Esophagus squamous epithelium (tissue), 5 donors: ENCODE data around the gene DNAJC15. TPM values are rescaled to one million over a fixed set of nuclear protein-coding genes. Genes with fewer than 3 reads are reported as not detected.

Experiments used
- DNase-seq: peaks from one replicate; lab custom pipeline; 2025; lab: John Stamatoyannopoulos, UW
- H3K27ac ChIP-seq, 4 donors: fragments of 200-600 bp; sonication (generic); one replicate each; pipeline ENCODE4 v1.5.1; 2016 to 2019; ENCODE audit warnings: mild to moderate bottlenecking in 1 of 4
- H3K27me3 ChIP-seq, 4 donors: fragments of 200-600 bp; sonication (generic); 1 replicate in 3 of 4; 2 replicates in 1 of 4; pipeline versions ENCODE4 v1.5.1 to v1.6.0; 2017 to 2021; ENCODE audit warnings: antibody characterized with exemption in 1 of 4
- H3K36me3 ChIP-seq, 3 donors: fragments of 200-600 bp; sonication (generic); one replicate each; pipeline ENCODE4 v1.5.1; 2016 to 2019
- H3K4me1 ChIP-seq, 3 donors: fragments of 200-600 bp; sonication (generic); one replicate each; pipeline ENCODE4 v1.5.1; 2017 to 2019
- H3K4me3 ChIP-seq, 4 donors: fragments of 200-600 bp; sonication (generic); 1 replicate in 3 of 4; 2 replicates in 1 of 4; pipeline ENCODE4 v1.5.1; 2016 to 2019; ENCODE audit warnings: mild to moderate bottlenecking in 2 of 4, moderate library complexity in 1 of 4
- H3K9me3 ChIP-seq, 3 donors: fragments of 200-600 bp; sonication (generic); one replicate each; pipeline ENCODE4 v1.5.1; 2016 to 2019
- CTCF ChIP-seq, 6 experiments: fragments of 450-650 bp in 4 of 6; fragments of 200-600 bp in 2 of 6; sonication (generic) in 2 of 6; IDR thresholded peaks; one replicate each; pipeline ENCODE4 v1.5.1; 2016 to 2019; ENCODE audit warnings: antibody characterized with exemption in 6 of 6, mild to moderate bottlenecking in 4 of 6, moderate library complexity in 4 of 6
- POLR2A ChIP-seq, 4 donors: fragments of 450-650 bp; IDR thresholded peaks; one replicate each; pipeline ENCODE4 v1.6.1; 2017; ENCODE audit warnings: antibody characterized with exemption in 4 of 4, mild to moderate bottlenecking in 4 of 4, moderate library complexity in 3 of 4
- WGBS, 2 donors: methylation state at CpG; one replicate each; pipeline ENCODE4 v1.1.5; 2018; 5-methylcytosine and 5-hydroxymethylcytosine counted together
- intact Hi-C: fragments of 100-400 bp; cut with DNase I; formaldehyde crosslinking; loops from one replicate; pipeline ENCODE4 v1.15.0; 2022
- total RNA-seq, 4 donors: library from RNA; depleted of rRNA; stranded (reverse); fragments of >200 nt; gene quantifications; one replicate each; pipeline ENCODE4 v1.1.0, GENCODE V29; 2016
- donor health status: DM: yes; HTN: yes; CAD: no.

Gene DNAJC15
- total RNA-seq, 4 donors from 2014 or later: 2.9 to 15.0 (median 9.0) TPM

- TF ChIP-seq POLR2A (IDR thresholded peaks at IDR 0.05): no peak
- TF ChIP-seq CTCF (IDR thresholded peaks at IDR 0.05): no peak
- no peaks in the 10 kb centered on the region for H3K4me1 ChIP-seq
- no peaks in the 10 kb centered on the region for H3K9me3 ChIP-seq
- H3K36me3 ChIP-seq: no peaks in the 10 kb centered on the region
- H3K27ac ChIP-seq: no peak overlapping the region
- no peak overlapping the region for H3K4me3 ChIP-seq
- no peak for DNase-seq
- H3K27me3 ChIP-seq: peaks cover 0 to 14% (median 0%) of the 10 kb centered on the region in 4 donors
- WGBS, 2 donors: 62 to 66% methylated on average over 8 of the region's 8 CpGs
- intact Hi-C loops: no loop called here
Measured at GRCh38 chr13:43145534-43146196, 122.3 kb downstream of the DNAJC15 start.

- H3K4me3 ChIP-seq: no peak overlapping the region
- peaks cover 0 to 14% (median 0%) of the 10 kb centered on the region in 4 donors for H3K27me3 ChIP-seq
- TF ChIP-seq POLR2A (IDR thresholded peaks at IDR 0.05) (no peak), CTCF (IDR thresholded peaks at IDR 0.05) (no peak)
- DNase-seq: no peak
- no peaks in the 10 kb centered on the region for H3K36me3 ChIP-seq
- H3K4me1 ChIP-seq: no peaks in the 10 kb centered on the region
- intact Hi-C loops: no loop called here
- H3K9me3 ChIP-seq: no peaks in the 10 kb centered on the region
- WGBS, 2 donors: 60 to 66% methylated on average over 3 of the region's 3 CpGs
- H3K27ac ChIP-seq: no peak overlapping the region
Measured at GRCh38 chr13:43146400-43146799, 123.0 kb downstream of the DNAJC15 start.

DNA sequence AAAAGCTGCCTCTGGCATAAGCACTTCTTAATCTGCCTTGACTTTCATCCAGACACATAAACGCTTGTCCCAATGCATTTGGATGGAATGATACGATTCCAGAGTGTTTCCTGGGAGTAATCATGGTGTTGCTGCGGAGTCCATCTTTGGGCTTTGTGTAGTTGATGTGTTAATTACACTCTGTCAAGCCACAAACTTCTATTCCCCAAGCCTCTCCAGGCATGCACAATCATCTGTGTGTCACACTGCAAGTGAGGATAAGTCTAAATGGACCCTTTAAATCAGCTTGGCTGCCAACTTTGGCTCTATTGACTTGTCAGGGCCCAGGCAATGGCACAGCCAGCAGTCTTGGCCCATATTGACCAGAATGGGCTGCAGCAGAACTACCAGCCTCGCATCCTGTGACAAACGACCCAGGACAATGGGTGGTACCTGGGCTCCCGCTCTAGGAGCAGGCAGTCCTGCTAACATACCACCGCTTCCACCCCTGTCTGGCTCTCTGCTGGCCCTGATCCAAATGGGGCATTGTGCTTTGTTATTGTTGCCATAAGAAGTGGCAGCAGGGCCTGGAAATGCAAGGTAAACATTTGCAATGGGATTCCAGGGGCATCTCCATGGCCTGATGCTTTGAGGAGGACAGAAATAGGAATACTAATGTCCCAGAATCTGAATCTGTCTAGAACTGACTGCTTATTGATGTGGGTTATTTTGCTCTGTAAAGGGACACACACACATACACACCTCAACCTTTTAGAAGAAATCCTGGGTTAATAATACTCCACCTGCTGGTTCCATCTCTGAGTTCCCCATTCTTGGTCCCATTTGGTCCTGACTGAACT lies 127.2 kb downstream of the DNAJC15 start:
- H3K4me1 ChIP-seq: no peaks in the 10 kb centered on the region
- TF ChIP-seq CTCF (IDR thresholded peaks at IDR 0.05) (no peak), POLR2A (IDR thresholded peaks at IDR 0.05) (no peak)
- no peak overlapping the region for H3K4me3 ChIP-seq
- no peaks in the 10 kb centered on the region for H3K36me3 ChIP-seq
- no peaks in the 10 kb centered on the region for H3K9me3 ChIP-seq
- 70 to 86% methylated on average over 5 to 7 of the region's 7 CpGs for WGBS, 2 donors
- intact Hi-C loops: no loop called here
- no peak for DNase-seq
- peaks cover 0 to 4% (median 0%) of the 10 kb centered on the region in 4 donors for H3K27me3 ChIP-seq
- no peak overlapping the region for H3K27ac ChIP-seq

DNA sequence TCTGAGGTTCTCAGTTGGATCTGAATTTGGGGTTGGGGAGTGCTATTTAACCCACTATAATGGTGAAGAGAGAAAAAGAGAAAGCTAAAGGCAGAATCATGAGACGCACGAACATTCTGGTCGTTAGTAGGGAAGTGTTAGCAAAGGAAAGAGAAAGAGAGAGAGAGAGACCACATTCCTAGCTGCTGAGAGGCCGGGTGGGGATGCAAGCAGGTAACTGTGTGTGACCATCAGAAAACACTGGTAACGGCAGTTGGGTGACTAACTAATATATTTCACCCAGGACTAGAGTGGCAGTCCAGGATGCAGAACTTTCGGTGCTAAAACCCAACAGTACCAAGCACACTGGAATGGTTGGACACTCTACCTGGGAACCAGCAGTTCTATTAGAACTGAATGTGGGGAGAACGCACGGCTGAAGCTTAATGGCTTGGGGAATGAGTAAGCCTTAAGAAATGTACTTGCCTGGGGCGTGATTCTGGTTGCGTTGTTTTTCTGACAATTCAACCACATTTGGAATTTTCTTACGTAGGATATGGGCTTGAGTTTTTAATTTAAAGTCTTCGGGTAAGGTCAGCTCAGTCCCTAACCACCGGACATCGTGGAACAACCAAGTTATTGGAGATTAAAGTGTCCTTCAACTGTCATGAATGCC lies 130.2 kb downstream of the DNAJC15 start:
- H3K36me3 ChIP-seq: no peaks in the 10 kb centered on the region
- no peak overlapping the region for H3K4me3 ChIP-seq
- DNase-seq: no peak
- no peaks in the 10 kb centered on the region for H3K4me1 ChIP-seq
- no peaks in the 10 kb centered on the region for H3K27me3 ChIP-seq
- TF ChIP-seq CTCF (IDR thresholded peaks at IDR 0.05): no peak
- no peak for TF ChIP-seq POLR2A (IDR thresholded peaks at IDR 0.05)
- intact Hi-C loops: no loop called here
- H3K9me3 ChIP-seq: no peaks in the 10 kb centered on the region
- 66 to 81% methylated on average over 14 of the region's 14 CpGs for WGBS, 2 donors
- H3K27ac ChIP-seq: no peak overlapping the region
